ENCODE data around the gene ANKS1B.

GRCh38 chr12:98763656-98764055 lies 1221.1 kb downstream of the ANKS1B start:
- no peak for TF ChIP-seq ZFP3 (CRISPR knock-in tag; IDR thresholded peaks at IDR 0.05)
- TF ChIP-seq ZFP30 (CRISPR knock-in tag; IDR thresholded peaks at IDR 0.05), result no peak
